Activated CD4-positive, CD25-positive, alpha-beta regulatory T cell treated with anti-CD3 and anti-CD28 coated beads, Interleukin-2, amount 50 U/mL, for 24 hours (primary cell): ENCODE results near the gene PLCB4.

ENCODE experiments used
- ATAC-seq, 2 donors: fragments of 150-1000 bp; cut with Tn5 transposase; one replicate each; pipeline ENCODE4 v1.10.0; 2021; ENCODE audit warnings: mild to moderate bottlenecking in 1 of 2, moderate library complexity in 1 of 2

Gene PLCB4

GRCh38 chr20:9109566-9109965 lies 40.7 kb downstream of the PLCB4 start:
- no peak for ATAC-seq

GRCh38 chr20:9110365-9110764 lies 41.5 kb downstream of the PLCB4 start:
- no peak for ATAC-seq

GRCh38 chr20:9110916-9111432 lies 42.1 kb downstream of the PLCB4 start:
- ATAC-seq: no peak

- ATAC-seq: no peak
These were observed 43.9 kb downstream of the PLCB4 start for GRCh38 chr20:9112541-9113515.

GRCh38 chr20:9114709-9115108 lies 45.8 kb downstream of the PLCB4 start:
- no peak for ATAC-seq

GRCh38 chr20:9117548-9117947 lies 48.7 kb downstream of the PLCB4 start:
- ATAC-seq: no peak

- ATAC-seq: no peak
These were observed 50.9 kb downstream of the PLCB4 start for GRCh38 chr20:9119776-9120175.

- no peak for ATAC-seq
These were observed 52.3 kb downstream of the PLCB4 start for GRCh38 chr20:9121211-9121610.

GRCh38 chr20:9122571-9122970 lies 53.7 kb downstream of the PLCB4 start:
- no peak for ATAC-seq

- no peak for ATAC-seq
These were observed 57.6 kb downstream of the PLCB4 start for GRCh38 chr20:9126527-9126926.

GRCh38 chr20:9128568-9128967 lies 59.7 kb downstream of the PLCB4 start:
- no peak for ATAC-seq

- ATAC-seq: no peak
These were observed 60.9 kb downstream of the PLCB4 start for GRCh38 chr20:9129756-9130155.

GRCh38 chr20:9130521-9130920 lies 61.6 kb downstream of the PLCB4 start:
- no peak for ATAC-seq

- no peak for ATAC-seq
These were observed 63.0 kb downstream of the PLCB4 start for GRCh38 chr20:9131841-9132240.

- no peak for ATAC-seq
These were observed 65.5 kb downstream of the PLCB4 start for GRCh38 chr20:9134346-9134745.

GRCh38 chr20:9136114-9136513 lies 67.2 kb downstream of the PLCB4 start:
- ATAC-seq: no peak

- no peak for ATAC-seq
These were observed 68.1 kb downstream of the PLCB4 start for GRCh38 chr20:9137001-9137400.

- no peak for ATAC-seq
These were observed 70.4 kb downstream of the PLCB4 start for GRCh38 chr20:9139106-9139833.

GRCh38 chr20:9140162-9140760 lies 71.4 kb downstream of the PLCB4 start:
- ATAC-seq: no peak

GRCh38 chr20:9141070-9141469 lies 72.2 kb downstream of the PLCB4 start:
- no peak for ATAC-seq

GRCh38 chr20:9141921-9142320 lies 73.0 kb downstream of the PLCB4 start:
- ATAC-seq: no peak

- ATAC-seq: no peak
These were observed 73.9 kb downstream of the PLCB4 start for GRCh38 chr20:9142809-9143208.

GRCh38 chr20:9143926-9144325 lies 75.0 kb downstream of the PLCB4 start:
- ATAC-seq: no peak
